ENCODE results near the gene GPHN.
"Not testable (repeated sequence)": the region's sequence is repeated elsewhere in the genome, so short reads cannot be mapped to it uniquely, and the experiment has no call there.

Gene GPHN

GRCh38 chr14:66503532-66503931, 4.4 kb upstream of the GPHN start:
- no peak for DNase-seq

- no peak for DNase-seq
Measured at GRCh38 chr14:66507181-66507721, 696 bp upstream of the GPHN start.

GRCh38 chr14:66508547-66508845, 549 bp downstream of the GPHN start:
- no peak for DNase-seq

- no peak for DNase-seq
Measured at GRCh38 chr14:66508846-66509621, 1.1 kb downstream of the GPHN start.

GRCh38 chr14:66509874-66510273, 1.9 kb downstream of the GPHN start:
- DNase-seq = no peak

- no peak for DNase-seq
Measured at GRCh38 chr14:66511849-66512248, 3.9 kb downstream of the GPHN start.

- no peak for DNase-seq
Measured at GRCh38 chr14:66514213-66514612, 6.3 kb downstream of the GPHN start.

- DNase-seq = no peak
Measured at GRCh38 chr14:66530526-66530925, 22.6 kb downstream of the GPHN start.

- no peak for DNase-seq
Measured at GRCh38 chr14:66539034-66539433, 31.1 kb downstream of the GPHN start.

- DNase-seq = no peak
Measured at GRCh38 chr14:66540038-66540437, 32.1 kb downstream of the GPHN start.

- no peak for DNase-seq
Measured at GRCh38 chr14:66541627-66542026, 33.7 kb downstream of the GPHN start.

GRCh38 chr14:66543996-66544395, 36.0 kb downstream of the GPHN start:
- DNase-seq = no peak

- not testable (repeated sequence) for DNase-seq
Measured at GRCh38 chr14:66545191-66545590, 37.2 kb downstream of the GPHN start.

- not testable (repeated sequence) for DNase-seq
Measured at GRCh38 chr14:66545751-66546150, 37.8 kb downstream of the GPHN start.

GRCh38 chr14:66563731-66564130, 55.8 kb downstream of the GPHN start:
- DNase-seq = no peak

- DNase-seq = no peak
Measured at GRCh38 chr14:66568220-66568619, 60.3 kb downstream of the GPHN start.

GRCh38 chr14:66572826-66573225, 64.9 kb downstream of the GPHN start:
- no peak for DNase-seq

GRCh38 chr14:66575014-66575413, 67.1 kb downstream of the GPHN start:
- no peak for DNase-seq

- DNase-seq = no peak
Measured at GRCh38 chr14:66575939-66576338, 68.0 kb downstream of the GPHN start.

GRCh38 chr14:66587753-66588152, 79.8 kb downstream of the GPHN start:
- not testable (repeated sequence) for DNase-seq

GRCh38 chr14:66595394-66595793, 87.4 kb downstream of the GPHN start:
- no peak for DNase-seq

- no peak for DNase-seq
Measured at GRCh38 chr14:66596241-66596985, 88.5 kb downstream of the GPHN start.

- DNase-seq = no peak
Measured at GRCh38 chr14:66600416-66600815, 92.5 kb downstream of the GPHN start.

GRCh38 chr14:66601932-66602578, 94.1 kb downstream of the GPHN start:
- DNase-seq = no peak
